ENCODE results near the gene ENKD1. TPM values are rescaled to one million over a fixed set of nuclear protein-coding genes. Genes with fewer than 3 reads are reported as not detected.

The ENKD1 gene
- total and polyA plus RNA-seq, 2 of the 13 experiments (the other 11 are each of a cell fraction or from before 2014, with no cell fraction given) = 10.8 to 20.8 TPM

DNA sequence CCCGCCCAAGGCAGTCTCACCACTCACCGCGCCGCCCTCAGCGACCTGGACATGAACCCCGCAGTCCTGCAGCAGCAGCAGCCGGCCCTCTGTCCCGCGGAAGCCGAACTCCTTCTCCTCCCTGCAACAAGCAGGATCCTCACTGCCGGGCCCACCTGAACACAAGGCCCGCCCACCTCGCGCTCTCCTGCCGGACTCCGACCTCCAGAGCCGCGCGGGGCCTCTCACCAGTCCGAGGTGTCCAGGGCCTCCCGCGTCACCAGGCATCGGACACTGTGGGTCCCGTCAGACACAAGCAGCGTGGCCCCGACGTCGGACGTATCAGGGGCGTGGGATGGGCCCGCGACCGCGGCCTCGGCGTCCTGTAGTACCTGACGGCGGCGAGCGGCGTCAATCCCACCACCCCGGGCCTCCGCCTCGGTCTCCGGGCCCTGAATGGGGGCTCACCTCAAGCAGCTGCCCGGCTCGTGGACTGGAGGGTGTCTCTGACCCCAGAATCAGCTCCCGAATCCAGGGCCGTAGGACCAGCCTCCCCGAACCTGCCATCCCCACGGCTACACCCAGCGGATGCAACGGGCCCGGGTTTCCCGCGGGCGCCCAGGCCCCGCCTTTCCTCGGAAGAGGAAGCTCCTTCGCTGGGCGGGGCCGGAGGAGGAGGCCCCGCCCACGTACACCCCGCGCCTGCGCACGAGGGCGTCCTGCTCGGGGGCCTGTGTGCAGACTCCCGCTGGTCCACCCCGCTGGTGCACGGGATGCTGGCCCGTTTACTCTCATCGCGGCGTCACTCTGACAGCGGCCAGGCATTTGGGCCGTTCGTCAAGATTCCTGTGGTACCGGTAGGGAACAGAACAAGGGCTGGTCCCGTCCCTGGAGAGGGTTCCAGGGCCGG, 6.6 kb downstream of the ENKD1 start, which contains the start of gene ACD (continued):
- TF ChIP-seq SNAPC2 (CRISPR knock-in tag; IDR thresholded peaks at IDR 0.05) (peak; percentile 30; the same call in 1 of the 2 replicates), BCL3 (CRISPR knock-in tag; IDR thresholded peaks at IDR 0.05) (peak; percentile 90; the same call in 1 of the 2 replicates), DNMT1 (CRISPR knock-in tag; IDR thresholded peaks at IDR 0.05) (peak; percentile 78; the same call in 1 of the 2 replicates), HIVEP1 (CRISPR knock-in tag; IDR thresholded peaks at IDR 0.05) (peak; percentile 75), PLRG1 (conservative IDR thresholded peaks at IDR 0.05) (no peak), ZNF205 (CRISPR knock-in tag; IDR thresholded peaks at IDR 0.05) (peak; percentile 2; the same call in 1 of the 2 replicates), IRF2 (CRISPR knock-in tag; IDR thresholded peaks at IDR 0.05) (peak; percentile 53), SOX13 (IDR thresholded peaks at IDR 0.05) (peak; percentile 11; the same call in 1 of the 2 replicates), SOX13 (CRISPR knock-in tag; conservative IDR thresholded peaks at IDR 0.05 in 1 of 2, IDR thresholded peaks at IDR 0.05 in 1 of 2) (no peak), SSRP1 (CRISPR knock-in tag; IDR thresholded peaks at IDR 0.05) (peak; percentile 97), GMEB2 (CRISPR knock-in tag; IDR thresholded peaks at IDR 0.05; ENCODE audit: low read depth) (0 out of 2 replicates have a peak, but pooled peaks have one; percentile 29), ZFP62 (CRISPR knock-in tag; IDR thresholded peaks at IDR 0.05) (no peak; the same call in 1 of the 2 replicates), ZBTB46 (CRISPR knock-in tag; IDR thresholded peaks at IDR 0.05; ENCODE audit: borderline replicate concordance) (peak; percentile 95; the same call in 1 of the 2 replicates), MED8 (CRISPR knock-in tag; IDR thresholded peaks at IDR 0.05; ENCODE audit: insufficient replicate concordance) (peak; percentile 47)
- TF ChIP-seq, protein P1, sequence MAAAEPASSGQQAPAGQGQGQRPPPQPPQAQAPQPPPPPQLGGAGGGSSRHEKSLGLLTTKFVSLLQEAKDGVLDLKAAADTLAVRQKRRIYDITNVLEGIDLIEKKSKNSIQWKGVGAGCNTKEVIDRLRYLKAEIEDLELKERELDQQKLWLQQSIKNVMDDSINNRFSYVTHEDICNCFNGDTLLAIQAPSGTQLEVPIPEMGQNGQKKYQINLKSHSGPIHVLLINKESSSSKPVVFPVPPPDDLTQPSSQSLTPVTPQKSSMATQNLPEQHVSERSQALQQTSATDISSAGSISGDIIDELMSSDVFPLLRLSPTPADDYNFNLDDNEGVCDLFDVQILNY (CRISPR knock-in tag; conservative IDR thresholded peaks at IDR 0.05) = peak; percentile 81
- TF ChIP-seq, protein P2, sequence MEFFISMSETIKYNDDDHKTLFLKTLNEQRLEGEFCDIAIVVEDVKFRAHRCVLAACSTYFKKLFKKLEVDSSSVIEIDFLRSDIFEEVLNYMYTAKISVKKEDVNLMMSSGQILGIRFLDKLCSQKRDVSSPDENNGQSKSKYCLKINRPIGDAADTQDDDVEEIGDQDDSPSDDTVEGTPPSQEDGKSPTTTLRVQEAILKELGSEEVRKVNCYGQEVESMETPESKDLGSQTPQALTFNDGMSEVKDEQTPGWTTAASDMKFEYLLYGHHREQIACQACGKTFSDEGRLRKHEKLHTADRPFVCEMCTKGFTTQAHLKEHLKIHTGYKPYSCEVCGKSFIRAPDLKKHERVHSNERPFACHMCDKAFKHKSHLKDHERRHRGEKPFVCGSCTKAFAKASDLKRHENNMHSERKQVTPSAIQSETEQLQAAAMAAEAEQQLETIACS (CRISPR knock-in tag; IDR thresholded peaks at IDR 0.05) = peak; percentile 35; the same call in 1 of the 2 replicates
- TF ChIP-seq, protein P3, sequence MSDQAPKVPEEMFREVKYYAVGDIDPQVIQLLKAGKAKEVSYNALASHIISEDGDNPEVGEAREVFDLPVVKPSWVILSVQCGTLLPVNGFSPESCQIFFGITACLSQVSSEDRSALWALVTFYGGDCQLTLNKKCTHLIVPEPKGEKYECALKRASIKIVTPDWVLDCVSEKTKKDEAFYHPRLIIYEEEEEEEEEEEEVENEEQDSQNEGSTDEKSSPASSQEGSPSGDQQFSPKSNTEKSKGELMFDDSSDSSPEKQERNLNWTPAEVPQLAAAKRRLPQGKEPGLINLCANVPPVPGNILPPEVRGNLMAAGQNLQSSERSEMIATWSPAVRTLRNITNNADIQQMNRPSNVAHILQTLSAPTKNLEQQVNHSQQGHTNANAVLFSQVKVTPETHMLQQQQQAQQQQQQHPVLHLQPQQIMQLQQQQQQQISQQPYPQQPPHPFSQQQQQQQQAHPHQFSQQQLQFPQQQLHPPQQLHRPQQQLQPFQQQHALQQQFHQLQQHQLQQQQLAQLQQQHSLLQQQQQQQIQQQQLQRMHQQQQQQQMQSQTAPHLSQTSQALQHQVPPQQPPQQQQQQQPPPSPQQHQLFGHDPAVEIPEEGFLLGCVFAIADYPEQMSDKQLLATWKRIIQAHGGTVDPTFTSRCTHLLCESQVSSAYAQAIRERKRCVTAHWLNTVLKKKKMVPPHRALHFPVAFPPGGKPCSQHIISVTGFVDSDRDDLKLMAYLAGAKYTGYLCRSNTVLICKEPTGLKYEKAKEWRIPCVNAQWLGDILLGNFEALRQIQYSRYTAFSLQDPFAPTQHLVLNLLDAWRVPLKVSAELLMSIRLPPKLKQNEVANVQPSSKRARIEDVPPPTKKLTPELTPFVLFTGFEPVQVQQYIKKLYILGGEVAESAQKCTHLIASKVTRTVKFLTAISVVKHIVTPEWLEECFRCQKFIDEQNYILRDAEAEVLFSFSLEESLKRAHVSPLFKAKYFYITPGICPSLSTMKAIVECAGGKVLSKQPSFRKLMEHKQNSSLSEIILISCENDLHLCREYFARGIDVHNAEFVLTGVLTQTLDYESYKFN (CRISPR knock-in tag; conservative IDR thresholded peaks at IDR 0.05) = peak; percentile 77

Data from HepG2 (cell line).